ENCODE data around the gene HSD17B7. TPM values are rescaled to one million over a fixed set of nuclear protein-coding genes. Genes with fewer than 3 reads are reported as not detected.

The HSD17B7 gene
- total RNA-seq, 1 donor from 2014 or later: 10.9 TPM

DNA sequence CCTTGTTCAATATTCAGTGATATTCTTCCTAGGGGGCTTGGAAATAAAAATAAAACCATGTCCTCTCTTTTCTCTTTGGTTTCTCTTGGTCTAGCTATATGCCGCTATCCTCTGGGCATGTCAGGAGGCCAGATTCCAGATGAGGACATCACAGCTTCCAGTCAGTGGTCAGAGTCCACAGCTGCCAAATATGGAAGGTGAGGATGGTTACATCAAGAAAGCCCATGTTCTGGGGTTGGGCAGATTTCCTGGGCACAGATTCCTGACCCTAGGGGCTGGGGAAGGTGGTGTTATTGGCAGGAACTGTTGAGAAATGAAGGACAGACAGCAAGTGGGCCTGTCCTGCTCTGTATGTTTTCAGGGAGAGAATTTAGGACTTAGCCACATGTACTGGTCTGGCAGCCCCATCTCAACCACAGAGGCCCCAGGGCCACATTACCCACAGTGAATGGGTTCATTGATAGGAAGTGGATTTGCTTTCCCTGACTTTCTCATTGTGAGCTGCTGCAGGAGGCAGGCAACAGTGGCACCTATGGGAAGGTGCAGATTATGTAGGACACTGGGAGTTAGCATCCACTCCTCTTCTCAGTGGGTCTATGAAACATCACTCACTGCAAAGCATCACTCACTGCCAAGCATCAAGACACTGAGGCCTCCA lies 37.4 kb upstream of the HSD17B7 start:
- Mint-ChIP-seq H3K27me3 (ENCODE audit: low read depth, unreplicated experiment) (no peaks in the 10 kb centered on the region), H3K4me1 (ENCODE audit: low read depth, unreplicated experiment) (peaks cover 5% of the 10 kb centered on the region), H3K4me3 (ENCODE audit: unreplicated experiment) (no peak overlapping the region), H3K36me3 (ENCODE audit: low read depth, unreplicated experiment) (peaks cover 17% of the 10 kb centered on the region), H3K27ac (ENCODE audit: unreplicated experiment) (no peak overlapping the region), H3K9me3 (ENCODE audit: unreplicated experiment) (peaks cover 5% of the 10 kb centered on the region)
- no peaks in the 10 kb centered on the region for H3K9me3 ChIP-seq (ENCODE audit: insufficient read depth, low read depth, low read length)
- no peak overlapping the region for H3K4me3 ChIP-seq (ENCODE audit: insufficient read depth, low read depth, low read length)
- no peaks in the 10 kb centered on the region for H3K4me1 ChIP-seq (ENCODE audit: insufficient read depth, low read length)
- DNase-seq (ENCODE audit: low read depth): no peak
- no peak overlapping the region for H3K4me2 ChIP-seq (ENCODE audit: low read length)
- no peaks in the 10 kb centered on the region for H3K79me2 ChIP-seq (ENCODE audit: insufficient read depth, low read length)
- H4K20me1 ChIP-seq (ENCODE audit: insufficient read depth, low read length): no peaks in the 10 kb centered on the region
- no peak for TF ChIP-seq EZH2 (IDR thresholded peaks at IDR 0.05; ENCODE audit: insufficient read depth, low read length)
- TF ChIP-seq, protein P1, sequence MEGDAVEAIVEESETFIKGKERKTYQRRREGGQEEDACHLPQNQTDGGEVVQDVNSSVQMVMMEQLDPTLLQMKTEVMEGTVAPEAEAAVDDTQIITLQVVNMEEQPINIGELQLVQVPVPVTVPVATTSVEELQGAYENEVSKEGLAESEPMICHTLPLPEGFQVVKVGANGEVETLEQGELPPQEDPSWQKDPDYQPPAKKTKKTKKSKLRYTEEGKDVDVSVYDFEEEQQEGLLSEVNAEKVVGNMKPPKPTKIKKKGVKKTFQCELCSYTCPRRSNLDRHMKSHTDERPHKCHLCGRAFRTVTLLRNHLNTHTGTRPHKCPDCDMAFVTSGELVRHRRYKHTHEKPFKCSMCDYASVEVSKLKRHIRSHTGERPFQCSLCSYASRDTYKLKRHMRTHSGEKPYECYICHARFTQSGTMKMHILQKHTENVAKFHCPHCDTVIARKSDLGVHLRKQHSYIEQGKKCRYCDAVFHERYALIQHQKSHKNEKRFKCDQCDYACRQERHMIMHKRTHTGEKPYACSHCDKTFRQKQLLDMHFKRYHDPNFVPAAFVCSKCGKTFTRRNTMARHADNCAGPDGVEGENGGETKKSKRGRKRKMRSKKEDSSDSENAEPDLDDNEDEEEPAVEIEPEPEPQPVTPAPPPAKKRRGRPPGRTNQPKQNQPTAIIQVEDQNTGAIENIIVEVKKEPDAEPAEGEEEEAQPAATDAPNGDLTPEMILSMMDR (IDR thresholded peaks at IDR 0.05; ENCODE audit: insufficient read depth, low read depth, low read length): no peak
- H2AFZ ChIP-seq (ENCODE audit: low read depth, low read length): no peak overlapping the region
- no peak overlapping the region for H3K27ac ChIP-seq (ENCODE audit: low read depth, low read length)
- no peak for FAIRE-seq
- no peak overlapping the region for H3K9ac ChIP-seq (ENCODE audit: low read length)
- H3K36me3 ChIP-seq (ENCODE audit: insufficient read depth, low read length): peaks cover 12% of the 10 kb centered on the region
- H3K27me3 ChIP-seq (ENCODE audit: insufficient read depth, low read length): no peaks in the 10 kb centered on the region

- Histone ChIP-seq H3K4me3 (ENCODE audit: insufficient read depth, low read depth, low read length) (no peak overlapping the region), H2AFZ (ENCODE audit: low read depth, low read length) (no peak overlapping the region), H3K36me3 (ENCODE audit: insufficient read depth, low read length) (peaks cover 12% of the 10 kb centered on the region), H3K27ac (ENCODE audit: low read depth, low read length) (no peak overlapping the region), H3K9ac (ENCODE audit: low read length) (no peak overlapping the region), H3K79me2 (ENCODE audit: insufficient read depth, low read length) (no peaks in the 10 kb centered on the region), H3K4me1 (ENCODE audit: insufficient read depth, low read length) (no peaks in the 10 kb centered on the region), H3K4me2 (ENCODE audit: low read length) (no peak overlapping the region), H3K9me3 (ENCODE audit: insufficient read depth, low read depth, low read length) (no peaks in the 10 kb centered on the region), H4K20me1 (ENCODE audit: insufficient read depth, low read length) (no peaks in the 10 kb centered on the region), H3K27me3 (ENCODE audit: insufficient read depth, low read length) (no peaks in the 10 kb centered on the region)
- FAIRE-seq (no peak), DNase-seq (ENCODE audit: low read depth) (no peak)
- no peak for TF ChIP-seq EZH2 (IDR thresholded peaks at IDR 0.05; ENCODE audit: insufficient read depth, low read length)
- TF ChIP-seq, protein P1 (IDR thresholded peaks at IDR 0.05; ENCODE audit: insufficient read depth, low read depth, low read length): no peak
- H3K36me3 Mint-ChIP-seq (ENCODE audit: low read depth, unreplicated experiment): peaks cover 17% of the 10 kb centered on the region
- no peak overlapping the region for H3K27ac Mint-ChIP-seq (ENCODE audit: unreplicated experiment)
- H3K27me3 Mint-ChIP-seq (ENCODE audit: low read depth, unreplicated experiment): no peaks in the 10 kb centered on the region
- peaks cover 5% of the 10 kb centered on the region for H3K9me3 Mint-ChIP-seq (ENCODE audit: unreplicated experiment)
- H3K4me3 Mint-ChIP-seq (ENCODE audit: unreplicated experiment): no peak overlapping the region
- H3K4me1 Mint-ChIP-seq (ENCODE audit: low read depth, unreplicated experiment): peaks cover 5% of the 10 kb centered on the region
Observed at GRCh38 chr1:162753998-162754585, 36.4 kb upstream of the HSD17B7 start.

DNA sequence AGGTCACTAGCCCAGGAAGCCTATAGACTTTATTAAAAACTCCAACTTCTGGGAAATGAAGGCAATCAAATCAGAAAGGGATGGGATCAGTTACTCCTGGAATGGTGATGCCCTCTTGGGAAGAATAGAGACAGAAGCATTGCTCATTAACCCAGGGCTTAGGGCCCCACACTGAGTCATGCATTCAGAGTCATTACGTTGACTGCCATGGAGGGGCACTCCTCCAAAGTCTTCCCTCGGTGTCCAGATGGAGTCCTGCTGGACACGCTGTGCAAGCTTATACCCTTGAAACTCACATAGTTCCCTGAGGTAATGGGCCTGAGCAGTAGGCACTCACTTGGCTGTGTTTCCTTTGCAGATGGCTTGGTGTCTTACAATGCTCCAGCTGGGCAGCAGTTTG lies 35.2 kb upstream of the HSD17B7 start:
- H3K36me3 ChIP-seq (ENCODE audit: insufficient read depth, low read length): peaks cover 15% of the 10 kb centered on the region
- no peaks in the 10 kb centered on the region for H3K79me2 ChIP-seq (ENCODE audit: insufficient read depth, low read length)
- Mint-ChIP-seq H3K9me3 (ENCODE audit: unreplicated experiment) (peaks cover 5% of the 10 kb centered on the region), H3K4me1 (ENCODE audit: low read depth, unreplicated experiment) (peaks cover 5% of the 10 kb centered on the region), H3K27ac (ENCODE audit: unreplicated experiment) (no peak overlapping the region), H3K36me3 (ENCODE audit: low read depth, unreplicated experiment) (peaks cover 17% of the 10 kb centered on the region), H3K4me3 (ENCODE audit: unreplicated experiment) (no peak overlapping the region), H3K27me3 (ENCODE audit: low read depth, unreplicated experiment) (no peaks in the 10 kb centered on the region)
- FAIRE-seq: no peak
- no peaks in the 10 kb centered on the region for H3K27me3 ChIP-seq (ENCODE audit: insufficient read depth, low read length)
- no peak overlapping the region for H2AFZ ChIP-seq (ENCODE audit: low read depth, low read length)
- H4K20me1 ChIP-seq (ENCODE audit: insufficient read depth, low read length): no peaks in the 10 kb centered on the region
- no peak overlapping the region for H3K27ac ChIP-seq (ENCODE audit: low read depth, low read length)
- no peak for TF ChIP-seq EZH2 (IDR thresholded peaks at IDR 0.05; ENCODE audit: insufficient read depth, low read length)
- TF ChIP-seq, protein P1 (IDR thresholded peaks at IDR 0.05; ENCODE audit: insufficient read depth, low read depth, low read length): no peak
- H3K4me2 ChIP-seq (ENCODE audit: low read length): no peak overlapping the region
- H3K9me3 ChIP-seq (ENCODE audit: insufficient read depth, low read depth, low read length): no peaks in the 10 kb centered on the region
- no peak overlapping the region for H3K4me3 ChIP-seq (ENCODE audit: insufficient read depth, low read depth, low read length)
- H3K4me1 ChIP-seq (ENCODE audit: insufficient read depth, low read length): no peaks in the 10 kb centered on the region
- H3K9ac ChIP-seq (ENCODE audit: low read length): no peak overlapping the region
- no peak for DNase-seq (ENCODE audit: low read depth)

All from astrocyte (in vitro differentiated cells and primary cell).